PC-9 (cell line): Measurements from ENCODE around the gene NAA20.

Experiments
- CTCF ChIP-seq: fragments of 200-600 bp; sonication (generic); conservative IDR thresholded peaks from 2 replicates; pipeline ENCODE4 v1.6.1; 2017; ENCODE audit warnings: mixed run types, antibody characterized with exemption, mild to moderate bottlenecking, moderate library complexity
- EZH2 ChIP-seq: fragments of 200-600 bp; sonication (generic); IDR thresholded peaks from 2 replicates; pipeline ENCODE4 v1.8.0; 2017; ENCODE audit warnings: antibody characterized with exemption, low read depth

GRCh38 chr20:20003031-20003954 is 13.9 kb upstream of the NAA20 start:
- TF ChIP-seq CTCF (no peak), EZH2 (no peak)
